ENCODE results near the gene CSGALNACT2.
"Not testable (repeated sequence)": the region's sequence is repeated elsewhere in the genome, so short reads cannot be mapped to it uniquely, and the experiment has no call there.

Gene CSGALNACT2

DNA sequence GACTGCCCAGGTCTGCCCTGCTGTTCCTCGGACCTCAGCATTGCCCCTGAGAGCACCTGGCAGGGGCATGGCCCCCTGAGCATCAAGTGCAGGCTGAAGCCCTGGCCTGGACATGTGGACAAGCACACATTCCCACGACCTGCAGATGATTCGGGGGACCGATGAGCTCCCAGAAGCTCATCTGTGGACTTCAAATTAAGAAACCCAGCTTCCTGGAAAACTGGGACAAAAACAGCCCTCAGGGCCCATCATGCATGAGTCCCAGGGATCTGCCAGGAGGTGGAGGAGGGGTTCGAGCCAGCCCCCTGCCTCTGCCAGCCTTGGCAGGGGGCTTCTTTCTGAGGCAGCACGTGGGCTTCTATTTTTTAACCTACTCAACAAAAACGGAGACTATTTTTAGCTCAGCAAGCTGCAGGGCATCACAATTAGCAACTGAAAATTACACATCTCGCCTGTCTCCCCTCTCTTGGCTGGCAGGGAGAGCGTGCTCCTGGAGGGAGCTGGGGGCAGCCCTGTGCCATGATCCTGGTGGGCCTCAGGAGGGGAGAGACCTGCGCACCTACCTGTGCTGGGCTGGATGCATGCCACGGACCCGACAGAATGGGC lies 76.8 kb downstream of the CSGALNACT2 start:
- no peaks in the 10 kb centered on the region for H3K9me3 ChIP-seq (ENCODE audit: control insufficient read depth in 1 of 2, low read length in 2 of 2)
- no peak overlapping the region for H3K4me3 ChIP-seq (ENCODE audit: low read depth in 1 of 2, low read length in 2 of 2)
- no peaks in the 10 kb centered on the region for H3K36me3 ChIP-seq (ENCODE audit: control insufficient read depth in 1 of 2, insufficient read depth in 2 of 2, low read length in 2 of 2)
- no peaks in the 10 kb centered on the region for H3K4me1 ChIP-seq (ENCODE audit: control insufficient read depth in 1 of 2, insufficient read depth in 2 of 2, low read length in 2 of 2)
- H3K27ac ChIP-seq (ENCODE audit: low read depth, low read length), result no peak overlapping the region
- no peak overlapping the region for H3K9ac ChIP-seq (ENCODE audit: low read depth in 1 of 2, low read length in 2 of 2)
- H3K27me3 ChIP-seq (ENCODE audit: control insufficient read depth in 1 of 2, insufficient read depth in 2 of 2, low read length in 2 of 2), result no peaks in the 10 kb centered on the region

DNA sequence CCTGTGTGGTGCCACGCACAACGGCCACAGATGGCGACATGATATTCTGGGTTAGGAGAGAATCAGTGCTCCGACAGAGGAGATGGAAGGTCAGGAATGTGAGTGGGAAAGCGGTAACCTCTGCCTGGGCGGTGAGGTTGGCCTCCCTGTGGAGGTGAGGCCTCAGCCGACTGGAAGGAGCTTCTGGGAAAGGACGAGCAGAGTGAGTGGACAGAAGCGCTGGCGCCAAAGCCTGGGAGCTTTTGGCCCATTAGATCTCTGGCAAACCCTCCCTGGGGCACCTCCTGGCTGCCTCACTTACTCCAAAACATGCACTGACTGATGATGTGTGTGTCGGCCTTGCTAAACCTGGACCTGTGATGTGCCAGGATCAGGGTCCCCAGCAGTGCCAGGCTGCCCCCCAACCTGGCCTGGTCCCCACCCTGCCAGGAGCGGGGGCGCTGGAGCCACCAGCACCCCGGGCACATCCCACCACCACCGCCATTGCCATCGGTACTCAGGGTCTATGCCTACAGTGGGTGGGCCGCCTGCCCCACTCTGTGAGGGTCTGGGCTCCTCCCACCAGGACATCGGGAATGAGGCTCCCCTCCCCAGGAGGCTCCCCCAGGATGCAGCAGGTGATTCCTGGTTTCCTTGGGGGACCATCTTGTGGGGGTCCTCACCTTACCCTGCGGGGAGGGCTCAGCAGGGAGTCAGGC lies 77.7 kb downstream of the CSGALNACT2 start:
- no peak overlapping the region for H3K27ac ChIP-seq (ENCODE audit: low read depth, low read length)
- no peaks in the 10 kb centered on the region for H3K27me3 ChIP-seq (ENCODE audit: control insufficient read depth in 1 of 2, insufficient read depth in 2 of 2, low read length in 2 of 2)
- H3K4me3 ChIP-seq (ENCODE audit: low read depth in 1 of 2, low read length in 2 of 2), result no peak overlapping the region
- H3K4me1 ChIP-seq (ENCODE audit: control insufficient read depth in 1 of 2, insufficient read depth in 2 of 2, low read length in 2 of 2), result no peaks in the 10 kb centered on the region
- H3K9me3 ChIP-seq (ENCODE audit: control insufficient read depth in 1 of 2, low read length in 2 of 2), result no peaks in the 10 kb centered on the region
- H3K9ac ChIP-seq (ENCODE audit: low read depth in 1 of 2, low read length in 2 of 2), result no peak overlapping the region
- H3K36me3 ChIP-seq (ENCODE audit: control insufficient read depth in 1 of 2, insufficient read depth in 2 of 2, low read length in 2 of 2), result no peaks in the 10 kb centered on the region

DNA sequence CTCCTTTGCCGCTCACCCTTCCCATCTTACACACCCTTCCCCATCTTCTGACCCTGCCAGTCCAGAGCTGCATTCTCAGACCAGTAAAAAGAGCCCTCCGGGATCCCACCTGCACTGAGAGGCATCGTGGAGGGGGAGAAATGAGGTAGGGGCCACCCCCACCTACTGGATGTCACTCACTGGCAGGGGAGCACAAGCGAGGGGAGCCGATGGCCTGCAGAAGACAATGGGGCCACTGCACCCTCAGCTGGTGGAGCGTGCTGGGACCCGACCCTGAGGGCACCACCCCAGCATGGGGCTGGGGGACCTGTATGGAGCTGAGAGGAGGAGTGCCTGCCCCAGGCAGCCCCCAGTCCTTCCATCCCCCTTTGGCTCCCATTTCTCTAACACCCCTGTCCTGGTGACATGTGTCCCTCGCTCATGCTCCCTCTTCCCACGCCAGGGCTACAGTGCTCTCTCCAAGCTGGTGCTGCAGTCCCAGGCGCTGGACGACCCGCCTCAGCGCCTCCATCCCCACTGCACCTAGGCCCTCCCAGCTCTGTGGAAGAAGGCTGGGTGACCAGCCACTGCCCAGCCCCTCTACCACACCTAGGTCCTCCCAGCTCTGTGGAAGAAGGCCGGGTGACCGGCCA lies 78.8 kb downstream of the CSGALNACT2 start:
- Histone ChIP-seq H3K9me3 (ENCODE audit: control insufficient read depth in 1 of 2, low read length in 2 of 2) (no peaks in the 10 kb centered on the region), H3K36me3 (ENCODE audit: control insufficient read depth in 1 of 2, insufficient read depth in 2 of 2, low read length in 2 of 2) (no peaks in the 10 kb centered on the region), H3K4me1 (ENCODE audit: control insufficient read depth in 1 of 2, insufficient read depth in 2 of 2, low read length in 2 of 2) (no peaks in the 10 kb centered on the region), H3K27me3 (ENCODE audit: control insufficient read depth in 1 of 2, insufficient read depth in 2 of 2, low read length in 2 of 2) (no peaks in the 10 kb centered on the region), H3K4me3 (ENCODE audit: low read depth in 1 of 2, low read length in 2 of 2) (no peak overlapping the region), H3K9ac (ENCODE audit: low read depth in 1 of 2, low read length in 2 of 2) (no peak overlapping the region), H3K27ac (ENCODE audit: low read depth, low read length) (no peak overlapping the region)

DNA sequence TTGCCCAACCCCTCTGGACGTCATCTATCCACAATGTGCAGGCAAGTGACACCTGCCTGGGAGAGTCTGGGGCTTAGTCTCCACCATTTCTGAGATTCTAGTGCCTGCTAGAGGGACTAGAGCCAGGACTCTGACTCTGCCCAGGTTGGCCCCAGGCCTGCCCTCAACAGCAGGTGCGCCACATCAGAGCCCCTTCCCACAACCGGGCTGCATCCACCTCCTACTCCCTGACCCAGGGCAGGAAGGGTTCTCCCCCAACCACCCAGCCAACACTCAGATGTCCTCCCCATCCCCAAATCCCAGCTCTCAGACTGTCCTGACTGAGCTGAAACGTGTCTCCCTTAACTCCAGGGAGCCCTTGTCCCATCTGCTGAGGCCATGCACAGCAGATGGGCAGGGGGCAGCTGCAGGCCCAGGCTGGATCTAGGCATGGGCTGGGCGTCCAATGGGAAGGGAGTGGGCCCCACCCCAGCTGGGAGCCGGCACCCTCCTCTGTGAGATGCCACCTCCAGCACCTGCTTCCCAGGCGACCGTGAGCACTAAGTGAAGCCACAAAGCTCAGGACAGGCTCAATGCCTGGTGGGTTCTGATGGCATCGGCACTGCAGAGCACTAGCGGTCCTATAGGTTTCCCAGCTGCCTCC lies 79.4 kb downstream of the CSGALNACT2 start:
- no peak overlapping the region for H3K27ac ChIP-seq (ENCODE audit: low read depth, low read length)

GRCh38 chr10:43218206-43218950 lies 80.1 kb downstream of the CSGALNACT2 start:
- no peak overlapping the region for H3K4me3 ChIP-seq (ENCODE audit: low read depth in 1 of 2, low read length in 2 of 2)
- H3K27me3 ChIP-seq (ENCODE audit: control insufficient read depth in 1 of 2, insufficient read depth in 2 of 2, low read length in 2 of 2), result no peaks in the 10 kb centered on the region
- H3K9me3 ChIP-seq (ENCODE audit: control insufficient read depth in 1 of 2, low read length in 2 of 2), result no peaks in the 10 kb centered on the region
- no peaks in the 10 kb centered on the region for H3K36me3 ChIP-seq (ENCODE audit: control insufficient read depth in 1 of 2, insufficient read depth in 2 of 2, low read length in 2 of 2)
- no peak overlapping the region for H3K27ac ChIP-seq (ENCODE audit: low read depth, low read length)
- no peaks in the 10 kb centered on the region for H3K4me1 ChIP-seq (ENCODE audit: control insufficient read depth in 1 of 2, insufficient read depth in 2 of 2, low read length in 2 of 2)
- no peak overlapping the region for H3K9ac ChIP-seq (ENCODE audit: low read depth in 1 of 2, low read length in 2 of 2)

More for the DNA sequence above, 79.4 kb downstream of the CSGALNACT2 start:
- H3K9me3 ChIP-seq (ENCODE audit: control insufficient read depth in 1 of 2, low read length in 2 of 2), result no peaks in the 10 kb centered on the region
- H3K4me1 ChIP-seq (ENCODE audit: control insufficient read depth in 1 of 2, insufficient read depth in 2 of 2, low read length in 2 of 2), result no peaks in the 10 kb centered on the region
- no peak overlapping the region for H3K4me3 ChIP-seq (ENCODE audit: low read depth in 1 of 2, low read length in 2 of 2)
- H3K9ac ChIP-seq (ENCODE audit: low read depth in 1 of 2, low read length in 2 of 2), result no peak overlapping the region
- H3K27me3 ChIP-seq (ENCODE audit: control insufficient read depth in 1 of 2, insufficient read depth in 2 of 2, low read length in 2 of 2), result no peaks in the 10 kb centered on the region
- no peaks in the 10 kb centered on the region for H3K36me3 ChIP-seq (ENCODE audit: control insufficient read depth in 1 of 2, insufficient read depth in 2 of 2, low read length in 2 of 2)

DNA sequence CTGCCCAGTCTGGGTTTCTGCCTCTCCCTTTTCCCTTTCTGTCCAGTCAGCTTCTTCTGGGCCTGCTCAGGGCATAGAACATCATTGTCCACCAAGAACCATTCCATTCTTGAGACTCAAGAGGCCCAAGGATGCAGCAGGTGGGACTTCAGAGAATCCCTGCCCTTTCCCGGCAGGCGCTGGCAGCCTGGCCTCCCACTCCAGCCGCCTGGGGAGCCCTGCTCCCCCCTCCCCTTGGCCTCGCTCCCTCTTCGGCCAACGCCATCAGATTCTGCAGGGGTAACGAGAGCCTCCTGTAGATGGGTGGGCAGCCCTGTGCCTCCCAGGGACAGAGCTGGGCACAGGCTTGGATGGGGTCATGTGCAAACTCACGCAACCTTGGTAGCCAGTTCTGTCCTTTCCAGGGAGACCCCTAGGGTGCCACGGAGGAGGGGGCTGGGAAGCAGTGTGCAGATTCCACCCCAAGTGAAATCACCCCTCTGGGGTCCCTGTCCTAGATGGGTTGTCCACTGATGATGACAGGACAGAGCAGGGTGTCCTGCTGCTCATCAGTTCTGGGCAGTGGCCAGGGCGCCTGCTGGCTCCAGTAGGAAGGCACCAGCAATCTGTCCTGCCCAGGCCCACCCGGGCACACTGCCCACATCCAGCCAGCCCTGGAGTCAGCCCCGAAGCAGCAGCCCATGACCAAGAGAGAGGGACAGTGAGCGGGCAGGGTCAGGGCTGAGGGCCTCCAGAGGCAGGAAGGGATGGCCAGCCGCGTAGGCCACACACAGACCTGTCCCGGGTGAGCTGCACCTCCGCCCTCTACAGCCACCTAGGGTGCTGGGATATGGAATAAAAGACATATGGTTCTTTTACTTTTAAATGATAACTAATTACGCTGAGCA lies 80.9 kb downstream of the CSGALNACT2 start:
- H3K27ac ChIP-seq (ENCODE audit: low read depth, low read length), result no peak overlapping the region
- H3K4me3 ChIP-seq (ENCODE audit: low read depth in 1 of 2, low read length in 2 of 2), result no peak overlapping the region

DNA sequence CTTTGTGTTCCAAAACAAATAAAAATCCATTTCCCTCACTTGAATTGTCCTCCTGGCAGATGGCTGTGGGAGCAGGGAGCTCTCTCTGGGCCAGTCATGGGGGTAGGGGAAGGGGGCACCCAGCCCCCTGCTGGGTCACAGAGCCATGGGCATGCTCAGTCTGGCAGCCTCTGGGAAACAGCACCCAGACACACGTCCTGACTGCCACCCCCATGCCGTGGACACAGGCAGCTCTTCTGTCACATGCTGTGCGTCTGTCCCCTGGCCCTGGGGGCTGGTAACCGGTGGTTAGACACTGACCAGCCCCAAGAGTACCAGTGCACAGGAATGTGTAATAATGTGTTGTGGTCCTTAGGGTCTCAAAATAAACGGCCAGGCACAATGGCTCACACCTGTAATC lies 81.6 kb downstream of the CSGALNACT2 start:
- Histone ChIP-seq H3K4me3 (ENCODE audit: low read depth in 1 of 2, low read length in 2 of 2) (no peak overlapping the region), H3K9me3 (ENCODE audit: control insufficient read depth in 1 of 2, low read length in 2 of 2) (no peaks in the 10 kb centered on the region), H3K27ac (ENCODE audit: low read depth, low read length) (no peak overlapping the region), H3K4me1 (ENCODE audit: control insufficient read depth in 1 of 2, insufficient read depth in 2 of 2, low read length in 2 of 2) (no peaks in the 10 kb centered on the region), H3K27me3 (ENCODE audit: control insufficient read depth in 1 of 2, insufficient read depth in 2 of 2, low read length in 2 of 2) (no peaks in the 10 kb centered on the region), H3K9ac (ENCODE audit: low read depth in 1 of 2, low read length in 2 of 2) (no peak overlapping the region), H3K36me3 (ENCODE audit: control insufficient read depth in 1 of 2, insufficient read depth in 2 of 2, low read length in 2 of 2) (no peaks in the 10 kb centered on the region)

More for the DNA sequence above, 80.9 kb downstream of the CSGALNACT2 start:
- Histone ChIP-seq H3K4me1 (ENCODE audit: control insufficient read depth in 1 of 2, insufficient read depth in 2 of 2, low read length in 2 of 2) (no peaks in the 10 kb centered on the region), H3K27me3 (ENCODE audit: control insufficient read depth in 1 of 2, insufficient read depth in 2 of 2, low read length in 2 of 2) (no peaks in the 10 kb centered on the region), H3K36me3 (ENCODE audit: control insufficient read depth in 1 of 2, insufficient read depth in 2 of 2, low read length in 2 of 2) (no peaks in the 10 kb centered on the region), H3K9ac (ENCODE audit: low read depth in 1 of 2, low read length in 2 of 2) (no peak overlapping the region), H3K9me3 (ENCODE audit: control insufficient read depth in 1 of 2, low read length in 2 of 2) (no peaks in the 10 kb centered on the region)

GRCh38 chr10:43220251-43220650 lies 82.0 kb downstream of the CSGALNACT2 start:
- H3K27ac ChIP-seq (ENCODE audit: low read depth, low read length); H3K36me3 ChIP-seq (ENCODE audit: control insufficient read depth in 1 of 2, insufficient read depth in 2 of 2, low read length in 2 of 2); H3K27me3 ChIP-seq (ENCODE audit: control insufficient read depth in 1 of 2, insufficient read depth in 2 of 2, low read length in 2 of 2); H3K9ac ChIP-seq (ENCODE audit: low read depth in 1 of 2, low read length in 2 of 2); H3K9me3 ChIP-seq (ENCODE audit: control insufficient read depth in 1 of 2, low read length in 2 of 2); H3K4me3 ChIP-seq (ENCODE audit: low read depth in 1 of 2, low read length in 2 of 2); H3K4me1 ChIP-seq (ENCODE audit: control insufficient read depth in 1 of 2, insufficient read depth in 2 of 2, low read length in 2 of 2): not testable (repeated sequence)

- Histone ChIP-seq H3K27me3 (ENCODE audit: control insufficient read depth in 1 of 2, insufficient read depth in 2 of 2, low read length in 2 of 2) (peaks cover 0 to 3% of the 10 kb centered on the region in 2 donors), H3K4me1 (ENCODE audit: control insufficient read depth in 1 of 2, insufficient read depth in 2 of 2, low read length in 2 of 2) (no peaks in the 10 kb centered on the region)
Measured at GRCh38 chr10:43220657-43221418, 82.6 kb downstream of the CSGALNACT2 start.

More at GRCh38 chr10:43220657-43221418, 82.6 kb downstream of the CSGALNACT2 start:
- Histone ChIP-seq H3K9ac (ENCODE audit: low read depth in 1 of 2, low read length in 2 of 2) (no peak overlapping the region), H3K4me3 (ENCODE audit: low read depth in 1 of 2, low read length in 2 of 2) (no peak overlapping the region), H3K9me3 (ENCODE audit: control insufficient read depth in 1 of 2, low read length in 2 of 2) (no peaks in the 10 kb centered on the region), H3K27ac (ENCODE audit: low read depth, low read length) (no peak overlapping the region), H3K36me3 (ENCODE audit: control insufficient read depth in 1 of 2, insufficient read depth in 2 of 2, low read length in 2 of 2) (no peaks in the 10 kb centered on the region)

Measured in duodenal mucosa (tissue), 2 donors.